Natural killer cell treated with Interleukin-12 subunit alpha and Interleukin-12 subunit beta and Interleukin-15 and Interleukin-18, amount 100 ng/mL, for 72 hours (primary cell): ENCODE data around the gene PLEKHG4B. TPM values are rescaled to one million over a fixed set of nuclear protein-coding genes. Genes with fewer than 3 reads are reported as not detected.
"Not testable (repeated sequence)": the region's sequence is repeated elsewhere in the genome, so short reads cannot be mapped to it uniquely, and the experiment has no call there.

ENCODE experiments used
- ATAC-seq, 2 donors: fragments of 150-1000 bp; cut with Tn5 transposase in 1 of 2; sonication (Bioruptor Pico), chemical (Tn5 transposase) in 1 of 2; 2 replicates each; pipeline ENCODE4 v1.10.0; 2021
- DNase-seq: peaks from one replicate; pipeline ENCODE4 v3.0.0; 2022; ENCODE audit warnings: low spot score
- H3K27ac Mint-ChIP-seq, 2 donors: 1 replicate in 1 of 2; 2 replicates in 1 of 2; pipeline ENCODE4 v1.8.0; 2022; ENCODE audit warnings: mixed read lengths in 2 of 2, mild to moderate bottlenecking in 1 of 2, moderate library complexity in 1 of 2
- H3K27me3 Mint-ChIP-seq, 2 donors: 1 replicate in 1 of 2; 2 replicates in 1 of 2; pipeline ENCODE4 v1.8.0; 2022; ENCODE audit warnings: mixed read lengths in 2 of 2
- H3K36me3 Mint-ChIP-seq: one replicate; pipeline ENCODE4 v1.8.0; 2022; ENCODE audit warnings: mixed read lengths
- H3K4me1 Mint-ChIP-seq, 2 donors: 1 replicate in 1 of 2; 2 replicates in 1 of 2; pipeline ENCODE4 v1.8.0; 2022; ENCODE audit warnings: low read depth in 2 of 2, mixed read lengths in 2 of 2, mild to moderate bottlenecking in 1 of 2
- H3K4me3 Mint-ChIP-seq: one replicate; pipeline ENCODE4 v1.8.0; 2022; ENCODE audit warnings: mixed read lengths
- H3K9me3 Mint-ChIP-seq: 2 replicates; pipeline ENCODE4 v1.8.0; 2022; ENCODE audit warnings: mixed read lengths
- total RNA-seq, 2 donors: library from RNA; stranded (reverse); gene quantifications; one replicate each; pipeline ENCODE4 v1.2.3, GENCODE V29; 2022

PLEKHG4B gene
- total RNA-seq, 2 donors from 2014 or later, result not detected

DNA sequence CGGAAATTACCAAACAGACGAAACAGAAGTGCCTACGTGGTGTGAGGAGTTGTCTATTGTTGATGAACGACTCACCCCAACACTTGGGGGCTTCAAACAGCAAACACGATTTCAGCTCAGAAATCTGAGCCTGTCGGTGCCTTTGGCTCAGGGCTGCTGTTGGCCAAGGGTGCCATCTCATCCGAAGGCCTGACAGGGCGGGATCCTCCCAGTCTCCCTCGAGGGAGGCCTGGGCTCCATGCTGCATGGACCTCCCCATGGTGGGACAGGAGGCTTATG, 100.7 kb downstream of the PLEKHG4B start:
- Mint-ChIP-seq H3K9me3 (no peaks in the 10 kb centered on the region), H3K27ac (no peak overlapping the region), H3K27me3 (peaks cover 0 to 4% of the 10 kb centered on the region in 2 donors), H3K36me3 (no peaks in the 10 kb centered on the region), H3K4me3 (no peak overlapping the region), H3K4me1 (peaks cover 0 to 7% of the 10 kb centered on the region in 2 donors)
- DNase-seq (no peak), ATAC-seq (no peak)

GRCh38 chr5:192970-193831, 101.2 kb downstream of the PLEKHG4B start:
- ATAC-seq, result no peak
- Mint-ChIP-seq H3K27ac (no peak overlapping the region), H3K36me3 (no peaks in the 10 kb centered on the region), H3K4me3 (no peak overlapping the region), H3K9me3 (no peaks in the 10 kb centered on the region), H3K27me3 (peaks cover 0 to 4% of the 10 kb centered on the region in 2 donors), H3K4me1 (peaks cover 0 to 6% of the 10 kb centered on the region in 2 donors)
- no peak for DNase-seq

DNA sequence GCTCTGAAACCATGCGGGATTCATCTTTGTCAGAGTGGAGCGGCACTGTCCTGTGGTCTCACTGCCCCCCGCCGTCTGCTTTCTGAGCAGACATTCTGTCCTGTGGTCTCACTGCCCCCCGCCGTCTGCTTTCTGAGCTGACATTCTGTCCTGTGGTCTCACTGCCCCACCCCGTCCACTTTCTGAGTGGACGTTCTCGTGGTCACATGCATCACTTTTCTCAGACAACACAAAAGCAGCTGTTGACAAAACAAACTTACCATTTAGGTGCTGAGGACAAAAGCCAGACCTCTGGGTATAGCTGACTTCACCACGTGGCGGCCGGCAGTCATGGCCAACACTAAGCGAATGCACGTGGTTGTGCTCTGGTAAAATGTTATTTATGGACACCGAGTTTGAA, 102.1 kb downstream of the PLEKHG4B start:
- H3K36me3 Mint-ChIP-seq, result no peaks in the 10 kb centered on the region
- H3K4me3 Mint-ChIP-seq, result no peak overlapping the region
- peaks cover 0 to 4% of the 10 kb centered on the region in 2 donors for H3K27me3 Mint-ChIP-seq
- ATAC-seq, result no peak
- no peaks in the 10 kb centered on the region for H3K9me3 Mint-ChIP-seq
- DNase-seq, result no peak
- no peak overlapping the region for H3K27ac Mint-ChIP-seq
- no peaks in the 10 kb centered on the region for H3K4me1 Mint-ChIP-seq

DNA sequence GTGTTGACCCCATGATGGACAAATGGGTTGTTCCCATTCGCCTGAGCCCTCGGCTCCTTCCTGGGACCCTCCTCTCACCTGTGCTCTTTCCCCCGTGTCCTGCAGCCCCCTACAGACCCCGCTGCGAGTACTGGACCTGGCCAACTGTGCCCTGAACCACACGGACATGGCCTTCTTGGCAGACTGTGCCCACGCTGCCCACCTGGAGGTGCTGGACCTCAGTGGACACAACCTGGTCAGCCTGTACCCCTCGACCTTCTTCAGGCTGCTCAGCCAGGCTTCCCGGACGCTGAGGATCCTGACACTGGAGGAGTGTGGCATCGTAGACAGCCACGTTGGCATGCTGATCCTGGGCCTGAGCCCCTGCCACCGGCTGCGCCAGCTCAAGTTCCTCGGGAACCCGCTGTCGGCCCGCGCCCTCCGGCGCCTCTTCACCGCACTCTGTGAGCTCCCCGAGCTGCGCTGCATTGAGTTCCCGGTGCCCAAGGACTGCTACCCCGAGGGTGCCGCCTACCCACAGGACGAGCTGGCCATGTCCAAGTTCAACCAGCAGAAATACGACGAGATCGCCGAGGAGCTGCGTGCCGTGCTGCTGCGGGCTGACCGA, 102.7 kb downstream of the PLEKHG4B start:
- Mint-ChIP-seq H3K27me3 (peaks cover 0 to 4% of the 10 kb centered on the region in 2 donors), H3K4me1 (no peaks in the 10 kb centered on the region), H3K4me3 (no peak overlapping the region), H3K9me3 (no peaks in the 10 kb centered on the region), H3K36me3 (no peaks in the 10 kb centered on the region), H3K27ac (no peak overlapping the region)
- ATAC-seq (no peak), DNase-seq (no peak)

DNA sequence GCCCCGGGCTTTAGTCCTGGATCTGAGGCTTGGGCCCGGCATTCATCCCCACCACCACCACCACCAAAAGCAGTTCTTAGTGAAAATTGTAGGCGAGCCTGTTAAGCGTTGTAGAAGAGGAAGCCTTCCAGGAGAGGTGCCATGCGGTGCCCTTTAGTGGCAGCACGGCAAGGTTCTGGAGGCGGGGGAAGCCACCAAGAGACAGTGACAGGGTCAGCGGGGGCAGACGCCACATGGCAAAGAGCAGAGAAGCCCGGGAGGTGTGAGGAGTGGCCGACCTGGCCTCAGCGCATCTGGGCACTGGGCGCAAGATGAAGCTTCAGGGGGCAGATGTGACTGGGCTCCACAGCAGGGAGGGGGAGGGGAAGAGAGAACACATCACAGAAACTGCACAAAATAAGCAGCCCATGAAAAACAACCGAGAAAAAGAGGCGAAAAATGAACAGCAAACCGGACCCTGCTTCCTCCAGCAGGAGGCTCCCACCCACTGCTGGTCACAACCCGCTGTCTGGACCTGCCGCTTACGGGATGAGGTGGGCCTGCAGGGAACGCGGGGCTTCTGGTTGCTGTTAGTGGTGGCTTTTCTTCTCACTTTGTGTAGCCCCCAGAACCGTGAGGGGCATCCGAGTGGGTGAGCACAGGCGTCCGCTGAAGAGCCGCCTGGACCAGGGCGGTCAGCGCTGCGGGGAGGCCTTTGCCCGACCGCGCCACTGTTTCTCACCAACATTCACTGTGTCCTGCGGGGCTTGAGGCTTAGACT, 103.6 kb downstream of the PLEKHG4B start:
- H3K4me1 Mint-ChIP-seq, result no peaks in the 10 kb centered on the region
- DNase-seq, result no peak
- no peak for ATAC-seq
- no peak overlapping the region for H3K27ac Mint-ChIP-seq
- no peak overlapping the region for H3K4me3 Mint-ChIP-seq
- no peaks in the 10 kb centered on the region for H3K9me3 Mint-ChIP-seq
- no peaks in the 10 kb centered on the region for H3K36me3 Mint-ChIP-seq
- H3K27me3 Mint-ChIP-seq, result no peaks in the 10 kb centered on the region

GRCh38 chr5:196350-196749, 104.4 kb downstream of the PLEKHG4B start:
- H3K27me3 Mint-ChIP-seq, result no peaks in the 10 kb centered on the region
- H3K4me1 Mint-ChIP-seq, result no peaks in the 10 kb centered on the region
- H3K9me3 Mint-ChIP-seq, result no peaks in the 10 kb centered on the region
- ATAC-seq (no peak), DNase-seq (no peak)
- H3K36me3 Mint-ChIP-seq, result no peaks in the 10 kb centered on the region
- no peak overlapping the region for H3K27ac Mint-ChIP-seq
- H3K4me3 Mint-ChIP-seq, result no peak overlapping the region

- not testable (repeated sequence) for H3K4me1 Mint-ChIP-seq, H3K4me3 Mint-ChIP-seq, H3K27me3 Mint-ChIP-seq, H3K36me3 Mint-ChIP-seq, H3K9me3 Mint-ChIP-seq, ATAC-seq, H3K27ac Mint-ChIP-seq, DNase-seq
Observed at GRCh38 chr5:197031-197430, 105.1 kb downstream of the PLEKHG4B start.

DNA sequence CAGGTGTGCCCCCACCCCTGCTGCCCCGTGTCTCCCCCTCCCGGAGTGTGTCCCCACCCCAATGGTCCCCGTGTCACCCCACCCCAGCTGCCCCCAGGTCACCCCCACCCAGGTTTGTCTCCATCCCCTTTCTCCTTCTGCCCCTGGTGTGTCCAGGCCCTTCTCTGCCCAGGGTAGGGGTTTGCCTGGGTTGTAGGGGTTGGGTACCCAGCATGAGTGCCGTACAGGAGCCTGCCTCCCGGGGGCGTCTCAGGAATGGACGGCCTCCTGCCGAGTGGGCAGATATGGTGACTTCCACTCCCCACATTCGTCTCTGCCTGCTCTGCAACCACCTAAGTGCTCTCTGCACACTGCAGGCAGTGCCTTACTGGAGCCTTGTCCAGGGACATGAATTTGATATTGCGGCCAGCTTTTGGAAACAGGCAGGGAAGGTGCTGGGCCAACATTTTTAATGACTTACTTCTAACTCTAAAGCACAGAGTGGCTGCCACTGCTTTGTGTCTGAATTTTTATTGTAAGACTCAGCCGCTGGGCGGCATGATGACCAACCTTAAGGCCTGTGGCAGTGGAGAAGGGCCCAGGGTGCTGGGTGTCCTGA, 106.0 kb downstream of the PLEKHG4B start:
- H3K27me3 Mint-ChIP-seq, result no peaks in the 10 kb centered on the region
- DNase-seq (no peak), ATAC-seq (no peak)
- no peaks in the 10 kb centered on the region for H3K4me1 Mint-ChIP-seq
- H3K4me3 Mint-ChIP-seq, result no peak overlapping the region
- no peak overlapping the region for H3K27ac Mint-ChIP-seq
- no peaks in the 10 kb centered on the region for H3K9me3 Mint-ChIP-seq
- H3K36me3 Mint-ChIP-seq, result no peaks in the 10 kb centered on the region

- no peak overlapping the region for H3K27ac Mint-ChIP-seq
- H3K4me1 Mint-ChIP-seq, result no peaks in the 10 kb centered on the region
- no peaks in the 10 kb centered on the region for H3K9me3 Mint-ChIP-seq
- H3K36me3 Mint-ChIP-seq, result no peaks in the 10 kb centered on the region
- H3K27me3 Mint-ChIP-seq, result no peaks in the 10 kb centered on the region
- no peak overlapping the region for H3K4me3 Mint-ChIP-seq
- DNase-seq (no peak), ATAC-seq (no peak)
Observed at GRCh38 chr5:198516-199196, 106.7 kb downstream of the PLEKHG4B start.

GRCh38 chr5:199197-199949, 107.4 kb downstream of the PLEKHG4B start:
- no peak overlapping the region for H3K27ac Mint-ChIP-seq
- no peaks in the 10 kb centered on the region for H3K36me3 Mint-ChIP-seq
- no peak overlapping the region for H3K4me3 Mint-ChIP-seq
- no peaks in the 10 kb centered on the region for H3K27me3 Mint-ChIP-seq
- H3K9me3 Mint-ChIP-seq, result no peaks in the 10 kb centered on the region
- ATAC-seq (no peak), DNase-seq (no peak)
- peaks cover 0 to under 1% of the 10 kb centered on the region in 2 donors for H3K4me1 Mint-ChIP-seq

DNA sequence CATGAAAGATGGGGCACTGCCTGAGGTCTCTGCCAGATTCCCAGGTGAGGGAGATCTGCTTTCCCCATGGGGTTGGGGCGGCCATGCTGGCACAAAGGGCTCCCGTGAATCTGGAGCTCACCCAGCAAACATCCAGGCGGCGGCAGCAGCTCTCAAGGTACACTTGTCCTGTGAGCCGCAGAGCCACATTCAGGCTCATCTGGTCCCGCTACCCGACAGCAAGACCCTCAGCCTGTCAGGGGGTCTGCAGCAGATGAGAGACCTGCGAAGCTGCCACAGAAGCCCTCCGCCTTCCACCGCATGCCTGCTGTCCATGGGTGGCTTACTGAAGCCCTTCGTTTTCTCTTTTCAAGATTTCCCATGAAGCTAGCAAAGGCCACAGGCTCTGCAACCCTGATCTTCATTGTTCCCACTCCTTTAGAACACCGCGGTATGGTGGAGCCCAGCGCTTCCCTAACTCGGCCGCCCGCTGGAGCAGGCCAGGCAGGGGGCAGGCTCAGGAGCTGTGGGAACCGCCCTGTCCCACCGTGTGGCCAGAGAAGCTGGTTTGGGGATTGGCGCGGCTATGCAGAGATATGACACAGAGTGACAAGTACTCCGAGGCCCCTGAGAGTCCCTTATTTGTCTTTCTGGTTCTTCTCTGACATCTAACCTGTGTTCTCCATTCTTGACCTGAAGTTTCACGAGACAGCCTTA, 108.1 kb downstream of the PLEKHG4B start:
- H3K4me1 Mint-ChIP-seq, result peaks cover 0 to 2% of the 10 kb centered on the region in 2 donors
- no peaks in the 10 kb centered on the region for H3K27me3 Mint-ChIP-seq
- H3K4me3 Mint-ChIP-seq, result no peak overlapping the region
- H3K27ac Mint-ChIP-seq, result no peak overlapping the region
- DNase-seq (no peak), ATAC-seq (no peak)
- no peaks in the 10 kb centered on the region for H3K9me3 Mint-ChIP-seq
- H3K36me3 Mint-ChIP-seq, result no peaks in the 10 kb centered on the region

DNA sequence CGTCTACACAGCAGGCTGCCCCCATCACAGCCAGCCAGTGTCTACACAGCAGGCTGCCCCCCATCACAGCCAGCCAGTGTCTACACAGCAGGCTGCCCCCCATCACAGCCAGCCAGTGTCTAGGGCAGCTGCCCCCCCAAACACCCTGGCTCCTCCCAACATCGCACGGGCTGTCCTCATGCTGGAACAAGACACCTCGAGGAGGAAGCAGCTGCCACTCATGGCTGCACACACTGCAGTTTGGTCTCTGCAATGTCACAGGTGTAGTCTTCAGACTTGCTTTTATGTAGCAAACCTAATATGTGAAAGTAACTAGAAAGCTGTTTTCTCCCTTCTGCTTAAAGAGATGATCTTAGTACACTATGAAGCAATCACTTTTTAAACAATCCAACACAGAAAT, 109.0 kb downstream of the PLEKHG4B start:
- Mint-ChIP-seq H3K36me3 (peaks cover 6% of the 10 kb centered on the region), H3K9me3 (no peaks in the 10 kb centered on the region), H3K4me1 (peaks cover 0 to 6% of the 10 kb centered on the region in 2 donors), H3K27me3 (no peaks in the 10 kb centered on the region), H3K27ac (no peak overlapping the region), H3K4me3 (no peak overlapping the region)
- ATAC-seq (no peak), DNase-seq (no peak)
